ENCODE measurements around the gene POLDIP2.

GRCh38 chr17:28364665-28365363, 7.5 kb upstream of the POLDIP2 start, which contains the start of gene SEBOX:
- TF ChIP-seq CTCF (IDR thresholded peaks at IDR 0.05) (no peak), POLR2A (IDR thresholded peaks at IDR 0.05) (no peak)
